ENCODE data around the gene HYAL2.
"Not testable (repeated sequence)": the region's sequence is repeated elsewhere in the genome, so short reads cannot be mapped to it uniquely, and the experiment has no call there.

Gene HYAL2

DNA sequence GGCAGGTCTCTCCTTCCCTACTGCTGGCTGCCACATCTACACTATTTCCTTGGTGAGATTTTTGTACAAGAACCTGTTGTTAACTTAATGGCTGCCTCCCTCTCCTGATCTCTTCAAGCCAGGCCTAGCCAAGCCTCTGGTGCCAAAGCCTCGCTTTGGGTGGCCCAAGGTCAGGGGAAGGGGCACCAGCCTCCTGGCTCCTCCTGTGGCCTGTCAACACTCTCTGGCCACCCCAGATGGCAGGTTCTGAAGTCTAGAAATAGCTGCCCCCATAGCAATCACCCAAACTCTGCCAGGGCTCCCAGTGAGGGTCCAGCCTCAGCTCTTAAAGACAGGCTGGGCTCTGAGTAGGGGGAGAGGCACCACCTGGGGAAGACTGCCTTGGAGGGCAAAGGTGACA is 35.3 kb downstream of the HYAL2 start:
- FAIRE-seq: no peak

DNA sequence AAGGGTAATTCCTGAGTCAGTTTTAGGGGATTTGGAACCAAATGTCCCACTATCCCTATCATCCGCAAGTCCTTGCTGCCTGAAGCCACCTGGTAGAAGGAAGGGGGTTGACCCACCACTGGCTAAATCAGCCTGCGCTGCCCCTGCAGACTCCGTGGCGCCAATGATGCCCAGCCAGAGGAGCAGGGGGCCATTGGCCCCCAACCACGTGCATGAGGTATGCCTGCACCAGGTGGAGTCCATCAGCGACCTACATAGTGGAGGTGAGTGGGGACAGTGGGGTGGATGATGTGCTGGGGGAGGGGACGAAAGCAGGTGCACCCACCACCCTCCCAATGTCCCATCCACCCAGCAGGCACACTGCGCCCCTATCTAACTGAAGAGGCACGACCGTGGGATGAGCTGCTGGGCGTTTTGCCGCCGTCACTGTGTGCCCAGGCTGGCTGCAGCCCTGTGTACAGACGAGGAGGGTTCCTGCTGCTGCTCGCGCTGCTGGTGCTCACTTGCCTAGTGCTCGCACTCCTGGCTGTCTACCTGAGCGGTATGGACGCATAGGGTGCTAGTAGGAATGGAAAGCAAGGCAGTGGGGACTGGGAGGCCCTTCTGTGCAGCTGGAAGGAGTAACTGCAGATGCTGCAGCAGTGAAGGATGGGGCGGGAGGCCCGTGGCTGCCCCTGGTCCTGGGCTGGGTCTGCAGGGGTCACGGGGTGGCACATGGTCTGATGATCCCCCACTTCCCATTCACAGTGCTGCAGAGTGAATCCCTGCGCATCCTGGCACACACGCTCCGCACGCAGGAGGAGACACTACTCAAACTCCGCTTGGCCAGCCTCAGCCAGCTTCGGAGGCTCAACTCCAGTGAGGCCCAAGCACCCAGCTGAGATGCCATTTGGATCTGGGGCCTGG is 36.0 kb downstream of the HYAL2 start:
- FAIRE-seq: no peak

DNA sequence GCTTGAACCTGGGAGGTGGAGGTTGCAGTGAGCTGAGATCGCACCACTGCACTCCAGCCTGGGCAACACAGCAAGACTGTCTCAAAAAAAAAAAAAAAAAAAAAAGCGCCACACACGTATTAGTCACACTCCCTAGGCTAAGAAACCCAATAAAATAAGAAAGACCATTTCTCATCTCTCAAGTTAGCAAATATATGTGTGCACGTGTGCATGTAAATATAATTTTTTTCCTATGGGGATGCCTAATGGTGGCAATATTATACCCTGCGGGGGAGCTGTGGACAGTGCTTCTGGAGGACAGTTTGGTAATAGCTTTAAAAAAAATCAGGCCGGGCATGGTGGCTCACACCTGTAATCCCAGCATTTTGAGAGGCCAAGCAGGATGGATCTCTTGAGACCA is 38.4 kb downstream of the HYAL2 start:
- FAIRE-seq: not testable (repeated sequence)

DNA sequence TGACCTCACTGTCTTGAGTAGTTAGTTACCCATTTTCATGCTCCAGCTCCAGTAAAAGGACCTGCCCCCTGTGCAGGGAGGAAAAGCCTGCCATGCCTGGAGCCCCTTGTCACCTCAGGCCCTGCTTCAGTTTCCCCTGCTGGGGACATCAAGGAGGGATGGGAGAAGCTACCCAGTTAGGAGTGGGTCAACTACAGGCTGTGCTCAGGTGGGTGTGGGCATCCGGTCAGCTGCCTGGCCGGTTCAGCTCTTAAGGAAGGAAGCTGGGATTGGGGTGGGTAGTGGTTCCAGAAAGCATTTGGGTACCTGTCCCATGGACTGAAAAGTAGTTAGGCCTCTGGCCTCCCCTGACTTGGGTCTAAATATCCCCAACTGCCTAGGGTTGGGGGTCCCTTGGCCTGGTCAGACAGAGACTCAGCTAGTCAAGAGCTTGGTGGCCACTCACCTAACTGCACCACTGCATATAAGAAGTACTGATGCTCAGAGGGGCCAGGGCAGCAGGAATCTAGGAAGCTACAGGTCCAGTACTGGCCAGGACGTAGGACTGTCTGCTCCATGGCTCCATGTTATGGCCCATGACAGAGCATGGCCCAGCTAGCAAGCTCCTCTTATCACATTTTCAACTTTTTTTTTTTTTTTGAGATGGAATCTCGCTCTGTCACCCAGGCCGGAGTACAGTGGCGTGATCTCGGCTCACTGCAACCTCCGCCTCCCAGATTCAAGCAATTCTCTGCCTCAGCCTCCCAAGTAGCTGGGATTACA is 43.1 kb downstream of the HYAL2 start:
- FAIRE-seq: no peak

DNA sequence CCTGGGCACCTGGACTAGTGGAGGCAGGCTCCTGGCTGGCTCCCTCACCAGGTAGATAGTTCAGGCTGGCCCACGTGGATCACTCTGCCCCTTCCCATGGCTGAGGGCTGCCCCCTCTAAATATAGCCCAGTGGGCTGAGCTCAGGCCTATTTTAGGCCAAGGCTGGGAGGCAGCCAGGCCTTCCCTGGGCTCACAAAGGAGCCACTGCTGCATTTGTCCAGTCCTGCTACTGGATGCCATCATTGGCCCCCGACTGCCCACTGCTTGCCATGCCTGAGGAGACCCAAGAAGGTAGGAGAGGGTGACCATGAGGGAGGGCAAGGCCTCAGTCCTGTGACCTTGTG is 43.7 kb downstream of the HYAL2 start, which contains the start of gene LSMEM2:
LSMEM2 (plus strand) TSS at position 208 of the 345 bp plus-strand sequence; CDS start at position 235, 27 bp downstream.
- FAIRE-seq: no peak

DNA sequence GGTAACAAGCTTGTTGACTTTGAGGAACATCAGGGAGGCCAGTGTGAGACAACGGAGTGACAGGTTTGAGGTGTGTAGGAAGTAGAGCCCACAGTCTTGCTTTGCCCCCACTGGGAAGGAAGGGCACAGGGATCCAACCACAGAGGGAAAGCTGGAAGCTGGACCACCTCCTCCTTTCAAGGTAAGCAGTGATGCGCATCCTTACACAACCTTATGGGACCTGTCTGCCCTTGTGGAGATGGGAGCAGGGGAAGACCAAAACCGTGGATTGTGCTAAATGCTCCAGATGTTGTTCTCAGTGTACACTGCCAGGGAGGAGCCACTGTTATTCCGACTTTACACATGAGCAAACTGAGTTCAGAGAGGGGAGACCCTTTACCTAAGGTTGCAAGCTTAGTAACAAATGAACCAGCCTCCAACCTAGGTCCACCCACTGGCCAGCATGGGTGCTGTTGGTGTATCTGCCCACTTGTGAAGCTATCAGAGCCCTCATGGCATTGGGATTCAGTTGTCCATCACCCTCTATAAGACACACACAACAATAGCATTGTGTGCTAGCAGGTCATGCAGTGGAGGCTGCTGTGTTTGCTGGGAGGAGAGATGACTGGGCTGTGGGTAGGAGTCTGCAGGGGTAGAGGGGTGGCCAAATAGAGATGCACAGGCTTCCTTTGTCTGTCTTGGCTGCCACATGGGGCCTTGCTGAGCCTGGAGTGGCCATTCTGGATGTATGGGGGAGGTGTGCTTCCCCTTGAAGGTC is 44.2 kb downstream of the HYAL2 start:
- no peak for FAIRE-seq

DNA sequence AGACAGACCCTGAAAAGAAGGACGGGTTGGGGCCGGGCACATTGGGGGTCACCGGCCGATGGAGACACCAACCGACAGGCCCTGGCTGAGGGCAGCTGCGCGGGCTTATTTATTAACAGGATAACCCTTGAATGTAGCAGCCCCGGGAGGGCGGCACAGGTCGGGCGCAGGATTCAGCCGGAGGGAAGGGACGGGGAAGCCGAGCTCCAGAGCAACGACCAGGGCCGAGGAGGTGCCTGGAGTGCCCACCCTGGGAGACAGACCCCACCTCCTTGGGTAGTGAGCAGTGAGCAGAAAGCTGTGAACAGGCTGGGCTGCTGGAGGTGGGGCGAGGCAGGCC is 45.8 kb downstream of the HYAL2 start:
- no peak for FAIRE-seq

DNA sequence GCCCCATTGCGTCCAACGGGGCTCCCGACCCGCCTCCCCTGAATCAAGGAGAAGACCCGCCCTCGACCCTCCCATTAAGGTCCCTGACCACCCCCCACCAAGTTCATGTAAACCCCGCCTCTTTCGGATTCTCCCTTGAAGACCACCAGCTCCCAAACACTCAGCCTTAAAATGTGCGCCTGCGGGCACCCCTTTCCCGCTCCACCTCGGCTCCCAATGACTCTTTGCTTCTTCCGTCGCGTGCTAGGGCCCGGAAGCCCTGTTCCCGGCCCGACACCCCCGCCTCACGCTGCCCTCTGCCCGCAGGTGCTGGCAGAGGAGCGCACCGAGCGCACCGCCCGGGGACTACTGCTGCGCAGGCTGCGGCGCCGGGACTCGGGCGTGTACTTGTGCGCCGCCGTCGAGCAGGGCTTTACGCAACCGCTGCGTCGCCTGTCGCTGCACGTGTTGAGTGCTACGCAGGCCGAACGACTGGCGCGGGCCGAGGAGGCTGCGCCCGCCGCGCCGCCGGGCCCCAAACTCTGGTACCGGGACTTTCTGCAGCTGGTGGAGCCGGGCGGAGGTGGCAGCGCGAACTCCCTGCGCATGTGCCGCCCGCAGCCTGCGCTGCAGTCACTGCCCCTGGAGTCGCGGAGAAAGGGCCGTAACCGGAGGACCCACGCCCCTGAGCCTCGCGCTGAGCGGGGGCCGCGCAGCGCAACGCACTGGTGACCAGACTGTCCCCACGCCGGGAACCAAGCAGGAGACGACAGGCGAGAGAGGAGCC is 46.4 kb downstream of the HYAL2 start:
- no peak for FAIRE-seq

DNA sequence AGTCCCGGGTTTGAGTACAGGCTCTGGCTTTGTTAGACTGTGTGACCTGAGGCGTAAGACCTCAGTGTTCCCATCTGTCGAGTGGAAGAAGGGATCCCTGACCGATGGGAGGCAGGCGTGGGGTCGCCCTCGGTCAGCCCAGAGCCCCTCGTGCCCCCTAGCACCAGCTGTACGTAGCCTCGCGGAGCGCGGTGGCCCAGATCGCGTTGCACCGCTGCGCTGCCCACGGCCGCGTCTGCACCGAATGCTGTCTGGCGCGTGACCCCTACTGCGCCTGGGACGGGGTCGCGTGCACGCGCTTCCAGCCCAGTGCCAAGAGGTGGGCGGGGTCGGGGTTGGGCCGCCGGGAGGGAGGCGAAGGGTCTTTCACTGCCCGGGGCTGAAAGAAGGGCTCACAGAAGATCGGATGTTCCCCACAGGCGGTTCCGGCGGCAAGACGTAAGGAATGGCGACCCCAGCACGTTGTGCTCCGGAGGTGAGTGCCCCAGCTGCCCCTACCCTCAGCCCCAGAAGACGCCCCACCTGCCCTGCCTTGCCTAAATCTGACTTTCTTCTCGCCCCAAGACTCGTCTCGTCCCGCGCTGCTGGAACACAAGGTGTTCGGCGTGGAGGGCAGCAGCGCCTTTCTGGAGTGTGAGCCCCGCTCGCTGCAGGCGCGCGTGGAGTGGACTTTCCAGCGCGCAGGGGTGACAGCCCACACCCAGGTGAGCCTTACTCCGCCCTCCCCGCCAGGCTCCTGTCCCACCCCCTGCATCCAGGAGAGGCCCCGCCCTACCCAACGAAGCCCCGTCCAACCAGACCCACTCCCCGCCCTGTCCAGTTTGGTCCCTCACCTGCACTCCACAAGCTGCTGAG is 47.2 kb downstream of the HYAL2 start:
- no peak for FAIRE-seq

DNA sequence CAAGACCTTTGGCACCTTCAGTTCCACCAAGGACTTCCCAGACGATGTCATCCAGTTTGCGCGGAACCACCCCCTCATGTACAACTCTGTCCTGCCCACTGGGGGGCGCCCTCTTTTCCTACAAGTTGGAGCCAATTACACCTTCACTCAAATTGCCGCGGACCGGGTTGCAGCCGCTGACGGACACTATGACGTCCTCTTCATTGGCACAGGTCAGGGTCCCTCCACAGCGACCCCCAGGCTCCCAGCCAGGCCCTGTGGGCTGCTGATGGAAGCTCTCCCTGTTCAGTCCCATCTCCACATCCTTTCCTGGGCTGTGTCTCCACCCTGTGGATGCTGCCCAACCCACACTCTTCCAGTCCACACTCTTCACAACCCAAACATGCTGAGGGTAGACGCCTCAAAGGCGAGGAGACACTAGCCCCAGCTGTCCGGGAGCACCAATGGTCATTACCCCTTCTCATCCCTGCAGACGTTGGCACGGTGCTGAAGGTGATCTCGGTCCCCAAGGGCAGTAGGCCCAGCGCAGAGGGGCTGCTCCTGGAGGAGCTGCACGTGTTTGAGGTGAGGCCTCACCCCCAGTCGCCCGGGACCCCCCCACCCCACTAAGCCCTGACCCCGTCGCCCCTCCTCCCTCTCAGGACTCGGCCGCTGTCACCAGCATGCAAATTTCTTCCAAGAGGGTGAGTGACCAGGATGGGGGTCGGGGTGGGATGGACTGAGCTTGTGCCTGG is 48.0 kb downstream of the HYAL2 start:
- no peak for FAIRE-seq

DNA sequence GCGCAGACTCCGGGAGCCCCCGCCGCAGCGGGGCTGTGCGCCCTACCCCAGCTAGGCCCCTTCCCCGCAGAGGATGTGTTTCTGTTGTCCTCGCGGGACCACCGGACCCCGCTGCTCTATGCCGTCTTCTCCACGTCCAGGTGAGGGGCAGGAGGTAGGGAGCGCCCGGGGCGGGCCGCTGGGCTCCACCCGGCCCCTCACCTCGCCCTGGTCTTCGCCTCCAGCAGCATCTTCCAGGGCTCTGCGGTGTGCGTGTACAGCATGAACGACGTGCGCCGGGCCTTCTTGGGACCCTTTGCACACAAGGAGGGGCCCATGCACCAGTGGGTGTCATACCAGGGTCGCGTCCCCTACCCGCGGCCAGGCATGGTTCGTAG is 48.9 kb downstream of the HYAL2 start:
- FAIRE-seq: no peak

DNA sequence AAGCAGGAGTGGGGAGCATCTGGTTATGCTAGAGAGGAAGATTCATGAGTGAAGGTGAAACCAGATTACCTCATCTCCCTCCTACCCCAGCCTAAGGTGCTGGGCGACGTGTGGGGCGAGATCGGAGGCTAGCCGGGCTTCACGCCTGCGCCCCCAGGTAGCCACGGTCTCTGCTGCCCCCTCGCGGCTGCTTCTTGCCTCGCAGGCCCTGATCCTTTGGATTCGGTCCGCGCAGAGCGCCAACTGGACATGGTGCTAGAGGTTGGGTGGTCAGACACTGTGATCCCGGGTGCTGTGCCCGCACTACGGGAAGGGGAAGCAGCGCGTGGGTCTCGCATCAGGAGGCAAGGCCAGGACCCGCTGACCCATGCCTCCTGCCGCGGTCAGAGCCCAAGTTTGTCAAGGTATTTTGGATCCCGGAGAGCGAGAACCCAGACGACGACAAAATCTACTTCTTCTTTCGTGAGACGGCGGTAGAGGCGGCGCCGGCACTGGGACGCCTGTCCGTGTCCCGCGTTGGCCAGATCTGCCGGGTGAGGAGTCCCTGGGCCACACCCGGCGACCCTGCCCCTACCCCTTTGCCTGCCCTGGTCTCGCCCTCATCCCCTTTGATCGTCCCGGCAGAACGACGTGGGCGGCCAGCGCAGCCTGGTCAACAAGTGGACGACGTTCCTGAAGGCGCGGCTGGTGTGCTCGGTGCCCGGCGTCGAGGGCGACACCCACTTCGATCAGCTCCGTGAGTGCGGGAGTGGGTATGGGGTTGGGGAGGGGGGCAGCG is 49.4 kb downstream of the HYAL2 start:
- FAIRE-seq: no peak

DNA sequence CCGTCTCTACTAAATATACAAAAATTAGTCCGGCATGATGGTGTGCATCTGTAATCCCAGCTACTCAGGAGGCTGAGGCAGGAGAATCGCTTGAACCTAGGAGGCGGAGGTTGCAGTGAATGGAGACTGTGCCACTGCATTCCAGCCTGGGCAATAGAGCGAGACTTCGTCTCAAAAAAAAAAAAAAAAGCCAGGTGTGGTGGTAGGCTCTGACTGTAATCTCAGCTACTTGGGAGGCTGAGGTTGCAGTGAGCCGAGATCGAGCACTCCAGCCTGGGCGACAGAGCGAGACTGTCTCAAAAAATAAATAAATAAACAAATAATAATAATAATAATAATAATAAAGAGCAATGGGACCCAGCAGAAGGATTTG is 50.0 kb downstream of the HYAL2 start:
- not testable (repeated sequence) for FAIRE-seq

DNA sequence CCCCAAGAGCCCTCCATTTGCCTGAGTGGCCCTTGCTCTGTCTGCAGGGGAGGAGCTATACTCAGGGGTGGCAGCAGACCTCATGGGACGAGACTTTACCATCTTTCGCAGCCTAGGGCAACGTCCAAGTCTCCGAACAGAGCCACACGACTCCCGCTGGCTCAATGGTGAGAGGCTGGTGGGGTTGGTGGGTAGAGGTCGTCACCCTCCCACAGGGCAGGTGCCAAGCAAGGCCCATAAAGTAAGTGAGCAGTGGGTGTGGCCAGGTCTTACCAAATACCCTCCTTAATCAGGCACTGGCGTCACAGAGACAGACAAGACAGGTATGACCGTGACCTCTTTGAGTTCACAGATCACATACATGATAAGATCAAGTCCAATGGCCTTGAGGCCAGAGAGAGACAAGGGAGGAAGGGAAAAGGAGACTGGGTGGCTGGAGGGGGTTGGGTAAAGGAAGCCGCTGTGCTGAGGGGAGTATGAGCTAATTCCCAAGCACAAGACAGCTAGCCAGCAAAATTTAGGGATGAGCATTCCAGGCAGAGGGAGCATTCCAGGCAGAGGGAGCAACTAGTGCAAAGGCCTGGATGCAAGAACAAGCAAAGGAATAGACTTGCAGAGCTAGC is 51.1 kb downstream of the HYAL2 start:
- no peak for FAIRE-seq

DNA sequence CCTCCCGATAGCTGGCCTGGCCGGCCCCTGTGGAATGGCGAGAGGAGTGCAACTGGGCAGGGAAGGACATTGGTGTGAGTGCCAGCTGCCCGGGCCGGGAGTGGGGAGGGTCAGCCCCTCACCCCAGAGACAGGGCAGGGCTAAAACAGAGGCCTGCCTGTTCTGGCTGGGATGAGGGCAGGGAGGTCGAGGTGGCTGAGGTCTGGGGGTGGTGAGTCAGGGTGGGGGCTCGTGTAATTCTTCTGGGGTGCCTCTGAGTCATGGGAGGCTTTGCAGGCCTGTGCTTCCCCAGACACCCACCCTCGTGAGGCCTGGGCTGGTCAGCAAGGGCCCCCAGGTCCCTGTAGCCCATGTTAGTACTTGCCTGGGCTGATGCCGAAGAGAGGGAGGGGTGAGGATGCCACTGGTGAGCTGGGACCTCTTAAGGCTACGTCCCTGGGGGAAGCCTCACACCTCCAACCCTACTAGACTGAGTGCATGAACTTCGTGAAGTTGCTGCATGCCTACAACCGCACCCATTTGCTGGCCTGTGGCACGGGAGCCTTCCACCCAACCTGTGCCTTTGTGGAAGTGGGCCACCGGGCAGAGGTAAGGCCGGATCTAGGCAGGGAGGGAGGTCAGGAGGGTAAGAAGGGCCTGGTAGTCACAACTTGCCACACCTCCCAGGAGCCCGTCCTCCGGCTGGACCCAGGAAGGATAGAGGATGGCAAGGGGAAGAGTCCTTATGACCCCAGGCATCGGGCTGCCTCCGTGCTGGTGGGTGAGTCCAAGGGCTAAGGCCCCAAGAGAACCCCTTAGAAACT is 51.9 kb downstream of the HYAL2 start:
- no peak for FAIRE-seq

DNA sequence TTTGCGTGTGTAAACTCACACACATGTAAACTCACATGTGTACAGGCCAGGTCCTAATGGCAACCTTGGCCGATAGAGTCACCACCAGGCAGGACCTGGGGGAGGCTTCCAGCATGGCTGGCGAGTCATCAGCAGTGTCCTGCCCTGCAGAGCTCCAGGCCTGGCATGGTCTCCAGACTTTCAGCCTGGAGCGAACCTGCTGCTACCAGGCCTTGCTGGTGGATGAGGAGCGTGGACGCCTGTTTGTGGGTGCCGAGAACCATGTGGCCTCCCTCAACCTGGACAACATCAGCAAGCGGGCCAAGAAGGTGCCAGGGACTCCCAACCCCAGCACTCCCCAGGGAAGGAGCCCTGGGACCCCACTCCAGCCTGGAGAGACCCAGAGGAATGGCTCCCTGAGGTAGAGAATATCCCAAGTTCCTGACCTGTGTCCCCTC is 52.5 kb downstream of the HYAL2 start:
- no peak for FAIRE-seq

DNA sequence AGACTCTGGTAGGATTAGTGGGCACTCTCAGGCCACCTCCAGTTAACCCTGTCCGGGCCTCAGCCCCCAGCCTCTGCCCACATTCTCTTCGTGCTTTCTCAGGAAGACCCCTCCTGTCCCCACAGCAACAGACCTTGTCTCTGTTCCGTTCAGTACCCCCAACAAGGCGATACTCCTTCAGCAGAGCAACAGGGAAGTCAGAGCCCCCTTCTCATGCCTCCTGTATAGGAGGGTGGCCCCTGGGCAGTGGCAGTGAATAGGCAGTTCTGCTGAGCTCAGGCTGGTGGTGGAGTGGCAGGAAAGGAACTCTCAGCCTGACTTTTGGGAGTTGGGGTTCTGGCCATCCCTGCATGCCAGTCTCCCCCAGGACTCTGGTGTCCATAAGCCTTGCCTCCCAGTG is 53.1 kb downstream of the HYAL2 start:
- no peak for FAIRE-seq

DNA sequence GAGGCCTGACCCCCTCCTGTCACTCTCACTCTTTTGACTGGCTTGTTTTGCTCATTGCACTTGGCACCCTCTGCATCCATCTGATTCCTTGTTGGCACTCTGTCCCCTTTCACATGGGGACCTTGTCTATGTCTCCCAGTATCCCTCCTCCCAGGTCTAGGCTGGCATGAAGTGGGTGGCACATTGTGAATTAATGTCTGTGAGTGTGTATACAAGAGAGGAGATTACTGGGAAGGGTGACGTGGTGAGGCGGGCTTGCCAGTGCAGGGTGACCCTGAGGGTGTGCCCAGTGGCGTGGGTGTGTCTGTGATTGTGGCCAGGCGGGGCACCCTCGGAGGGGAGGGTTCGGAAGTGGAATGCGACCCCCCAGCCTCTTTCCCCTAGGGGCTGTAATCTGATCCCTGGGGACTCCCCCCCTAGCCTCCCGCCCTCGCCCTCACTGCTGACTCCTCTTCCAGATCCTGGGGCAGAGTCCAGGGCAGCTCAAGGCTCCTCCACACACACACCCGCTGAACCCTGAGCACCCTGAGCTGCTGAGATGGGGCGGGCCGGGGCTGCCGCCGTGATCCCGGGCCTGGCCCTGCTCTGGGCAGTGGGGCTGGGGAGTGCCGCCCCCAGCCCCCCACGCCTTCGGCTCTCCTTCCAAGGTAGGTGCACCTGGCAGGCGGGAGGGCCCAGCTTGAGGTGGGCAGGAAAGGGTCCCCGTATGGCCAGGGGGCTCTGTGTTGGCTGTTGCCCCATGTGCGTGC is 53.7 kb downstream of the HYAL2 start, which contains the start of gene SEMA3B:
SEMA3B (plus strand) TSS at position 445 of the 749 bp plus-strand sequence; CDS start at position 539, 94 bp downstream.
- no peak for FAIRE-seq

Measured in islet of Langerhans (tissue), 1 donor.